CD4-positive, alpha-beta memory T cell (primary cell): ENCODE measurements around the gene PTCRA. TPM values are rescaled to one million over a fixed set of nuclear protein-coding genes. Genes with fewer than 3 reads are reported as not detected.
A peak's percentile ranks its signal among the peaks of the same experiment; 100 is the strongest.

Source experiments
- CTCF ChIA-PET: fragments of 350-600 bp; sonication (Branson Sonifier 250); formaldehyde crosslinking; loops from one replicate; lab custom pipeline; 2021; ENCODE audit warnings: inconsistent platforms; ENCODE audit not compliant: partially characterized antibody; lab: Charles Lee
- POLR2A ChIA-PET: fragments of 350-600 bp; sonication (Branson Sonifier 250); formaldehyde crosslinking; loops from one replicate; lab custom pipeline; 2021; ENCODE audit not compliant: partially characterized antibody; lab: Charles Lee
- DNase-seq, 5 donors: peaks; one replicate each; pipeline versions ENCODE4 v3.0.0 to v3.0.0-alpha.2; 2020 to 2022; ENCODE audit warnings: mixed read lengths in 1 of 5
- H3K27ac ChIP-seq: one replicate; pipeline ENCODE4 v1.7.0; 2013; ENCODE audit warnings: low read depth, low read length
- H3K27me3 ChIP-seq: 2 replicates; pipeline ENCODE4 v1.7.0; 2013; ENCODE audit warnings: mild to moderate bottlenecking, low read length, moderate library complexity; ENCODE audit not compliant: insufficient read depth
- H3K36me3 ChIP-seq: 2 replicates; pipeline ENCODE4 v1.7.0; 2013; ENCODE audit warnings: mild to moderate bottlenecking, low read length, moderate library complexity; ENCODE audit not compliant: insufficient read depth
- H3K4me1 ChIP-seq: 2 replicates; pipeline ENCODE4 v1.7.0; 2013; ENCODE audit warnings: mild to moderate bottlenecking, low read length, moderate library complexity; ENCODE audit not compliant: insufficient read depth
- H3K4me3 ChIP-seq, 2 donors: one replicate each; pipeline ENCODE4 v1.7.0; 2013; ENCODE audit warnings: low read length in 2 of 2, mild to moderate bottlenecking in 1 of 2
- H3K9me3 ChIP-seq, 2 donors: one replicate each; pipeline ENCODE4 v1.7.0; 2013; ENCODE audit warnings: low read length in 2 of 2, control low read depth in 1 of 2; ENCODE audit not compliant: control insufficient read depth in 1 of 2
- H3K27ac Mint-ChIP-seq, 7 donors: one replicate each; pipeline ENCODE4 v1.8.0; 2020 to 2021; ENCODE audit warnings: mixed read lengths in 7 of 7, mild to moderate bottlenecking in 6 of 7, inconsistent platforms in 3 of 7, moderate library complexity in 3 of 7
- H3K27me3 Mint-ChIP-seq, 2 donors: one replicate each; pipeline ENCODE4 v1.8.0; 2020 to 2021; ENCODE audit warnings: mixed read lengths in 2 of 2
- H3K36me3 Mint-ChIP-seq, 2 donors: one replicate each; pipeline ENCODE4 v1.8.0; 2020 to 2021; ENCODE audit warnings: mixed read lengths in 2 of 2, inconsistent platforms in 1 of 2, mild to moderate bottlenecking in 1 of 2
- H3K4me1 Mint-ChIP-seq, 4 donors: one replicate each; pipeline ENCODE4 v1.8.0; 2020 to 2021; ENCODE audit warnings: mixed read lengths in 4 of 4, mild to moderate bottlenecking in 1 of 4
- H3K4me3 Mint-ChIP-seq, 8 donors: one replicate each; pipeline ENCODE4 v1.8.0; 2020 to 2021; ENCODE audit warnings: mixed read lengths in 8 of 8, mild to moderate bottlenecking in 7 of 8, moderate library complexity in 6 of 8, inconsistent platforms in 3 of 8
- H3K9me3 Mint-ChIP-seq, 8 donors: one replicate each; pipeline ENCODE4 v1.8.0; 2020 to 2021; ENCODE audit warnings: mixed read lengths in 8 of 8, mild to moderate bottlenecking in 5 of 8, inconsistent platforms in 3 of 8, moderate library complexity in 1 of 8
- intact Hi-C: fragments of 100-400 bp; cut with micrococcal nuclease; formaldehyde crosslinking; loops from one replicate; pipeline ENCODE4 v1.15.1; 2023
- polyA plus RNA-seq, 2 donors: library from polyadenylated mRNA; unstranded; fragments of 300-500 nt; fragmentation: Illumina TruSeq; gene quantifications; one replicate each; pipeline ENCODE4 v1.2.3, GENCODE V29; 2021
- total RNA-seq, 2 experiments: library from RNA; stranded (reverse); gene quantifications; one replicate each; pipeline ENCODE4 v1.2.3, GENCODE V29; 2021

Gene PTCRA, protein sequence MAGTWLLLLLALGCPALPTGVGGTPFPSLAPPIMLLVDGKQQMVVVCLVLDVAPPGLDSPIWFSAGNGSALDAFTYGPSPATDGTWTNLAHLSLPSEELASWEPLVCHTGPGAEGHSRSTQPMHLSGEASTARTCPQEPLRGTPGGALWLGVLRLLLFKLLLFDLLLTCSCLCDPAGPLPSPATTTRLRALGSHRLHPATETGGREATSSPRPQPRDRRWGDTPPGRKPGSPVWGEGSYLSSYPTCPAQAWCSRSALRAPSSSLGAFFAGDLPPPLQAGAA
- total RNA-seq (not detected), polyA plus RNA-seq (not detected)

DNA sequence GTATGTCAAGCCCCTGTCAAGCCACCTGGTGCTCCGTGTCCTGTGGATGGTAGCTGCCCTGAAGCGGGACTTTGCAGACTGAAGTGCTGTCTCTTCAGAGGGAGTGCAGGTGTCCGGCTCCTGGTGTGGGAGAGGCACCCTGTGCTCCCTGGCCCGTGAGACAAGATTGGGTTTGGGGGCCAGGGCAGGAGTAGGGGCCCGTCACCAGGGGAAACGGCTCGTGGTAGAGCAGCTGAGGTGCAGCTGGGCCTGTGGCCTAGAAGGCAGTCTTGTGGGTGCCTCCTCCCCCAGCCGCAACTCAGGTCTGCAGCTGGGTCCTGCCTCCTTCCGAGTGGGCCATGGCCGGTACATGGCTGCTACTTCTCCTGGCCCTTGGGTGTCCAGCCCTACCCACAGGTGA is at the start of gene PTCRA:
TSS of gene PTCRA (plus strand) at position 322 of the 400 bp plus-strand sequence. CDS start at position 339, 17 bp downstream.
- POLR2A ChIA-PET = interaction anchor here (1.1 kb wide), 1 partner anchor 13 kb away, joined by 3 read pairs; the partner anchor contains the start of gene CNPY3
- CTCF ChIA-PET = interaction anchor here (1.4 to 1.8 kb wide), 2 partner anchors 14 to 228 kb away, joined by 5 to 8 read pairs; partner anchors contain the start of gene CNPY3
- DNase-seq = no peak

DNA sequence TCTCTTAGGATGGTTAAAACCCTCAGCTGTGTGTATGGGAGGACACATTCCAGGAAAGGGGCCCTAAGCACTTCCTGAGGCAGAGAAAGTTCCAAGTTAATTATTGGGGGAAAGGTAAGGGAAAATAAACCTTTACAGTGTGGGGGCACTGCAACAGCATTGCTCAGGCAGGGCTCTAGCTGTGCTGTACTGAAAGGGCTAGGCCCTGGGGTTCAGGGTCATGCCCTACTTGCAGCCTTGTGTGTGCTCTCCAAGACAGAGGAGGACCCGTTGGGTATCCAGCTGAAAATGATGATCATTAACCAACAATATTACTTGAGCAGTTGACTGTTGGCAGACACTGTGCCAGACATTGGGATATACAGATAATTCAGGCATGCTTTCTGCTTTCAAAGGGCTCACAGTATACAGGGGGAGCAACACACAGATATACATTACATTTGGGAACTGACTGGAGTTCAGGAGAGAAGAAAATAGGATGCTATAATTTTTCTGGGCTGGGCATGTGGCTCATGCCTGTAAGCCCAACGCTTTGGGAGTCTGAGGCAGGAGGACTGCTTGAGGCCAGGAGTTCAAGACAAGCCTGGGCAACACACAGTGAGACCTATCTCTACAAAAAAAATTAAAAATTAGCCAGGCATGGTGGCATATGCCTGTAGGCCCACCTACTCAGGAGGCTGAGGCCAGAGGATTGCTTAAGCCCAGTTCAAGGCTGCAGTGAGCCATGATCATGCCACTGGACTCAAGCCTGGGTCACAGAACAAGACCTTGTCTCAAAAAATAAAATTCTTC is 45.5 kb upstream of the PTCRA start:
- Histone ChIP-seq H3K4me1 (no peaks in the 10 kb centered on the region), H3K27me3 (no peaks in the 10 kb centered on the region), H3K4me3 (no peak overlapping the region), H3K27ac (no peak overlapping the region), H3K36me3 (peaks cover 21% of the 10 kb centered on the region), H3K9me3 (no peaks in the 10 kb centered on the region)
- H3K27ac Mint-ChIP-seq = peak overlapping the region in 4 of 7 donors; percentile 8 to 77 (median 34)
- H3K27me3 Mint-ChIP-seq = no peaks in the 10 kb centered on the region
- no peak overlapping the region for H3K4me3 Mint-ChIP-seq
- POLR2A ChIA-PET = interaction anchor here (0.6 to 1.0 kb wide), 2 partner anchors 21 to 86 kb away, joined by 3 read pairs; no protein-coding TSS in a partner anchor
- H3K4me1 Mint-ChIP-seq = peaks cover 0 to 3% (median 1%) of the 10 kb centered on the region in 4 donors
- H3K36me3 Mint-ChIP-seq = peaks cover 24 to 26% of the 10 kb centered on the region in 2 donors
- intact Hi-C loops = no loop called here
- H3K9me3 Mint-ChIP-seq = no peaks in the 10 kb centered on the region
- CTCF ChIA-PET = no interaction called here
- DNase-seq = no peak

More for the DNA sequence above, at the start of gene PTCRA:
- H3K4me1 ChIP-seq = no peaks in the 10 kb centered on the region
- H3K4me3 ChIP-seq = no peak within 1 kb of the TSS
- Mint-ChIP-seq H3K9me3 (no peaks in the 10 kb centered on the region), H3K36me3 (no peaks in the 10 kb centered on the region), H3K4me1 (peaks cover 0 to 4% (median 0%) of the 10 kb centered on the region in 4 donors), H3K4me3 (peak within 1 kb of the TSS in 1 of 8 donors; percentile 31), H3K27me3 (peaks cover 1 to 14% of the 10 kb centered on the region in 2 donors), H3K27ac (no peak within 1 kb of the TSS)
- no peak within 1 kb of the TSS for H3K27ac ChIP-seq
- intact Hi-C loops = no loop called here
- no peaks in the 10 kb centered on the region for H3K9me3 ChIP-seq
- no peaks in the 10 kb centered on the region for H3K36me3 ChIP-seq
- H3K27me3 ChIP-seq = no peaks in the 10 kb centered on the region

DNA sequence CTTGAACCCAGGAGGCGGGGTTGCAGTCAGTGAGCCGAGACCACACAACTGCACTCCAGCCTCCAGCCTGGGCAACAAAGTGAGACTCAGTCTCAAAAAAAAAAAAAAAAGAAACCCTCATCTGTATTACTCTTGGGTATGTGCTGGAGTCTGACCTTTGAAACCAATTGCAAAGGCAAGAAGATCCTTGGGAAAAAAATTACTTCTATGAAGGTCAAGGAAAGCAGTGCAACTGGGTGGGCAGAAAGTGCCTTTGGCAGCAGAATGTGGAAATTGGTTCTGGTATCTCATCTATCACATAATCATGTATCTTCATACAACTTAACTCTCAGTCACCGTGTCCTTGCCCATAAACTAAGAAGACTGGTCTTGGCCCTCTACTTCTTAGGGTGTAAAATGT is 44.1 kb upstream of the PTCRA start:
- Mint-ChIP-seq H3K27me3 (no peaks in the 10 kb centered on the region), H3K36me3 (peaks cover 12 to 15% of the 10 kb centered on the region in 2 donors), H3K27ac (peak overlapping the region in 3 of 7 donors; percentile 48 to 66 (median 52)), H3K9me3 (no peaks in the 10 kb centered on the region), H3K4me1 (peaks cover 0 to 3% (median 1%) of the 10 kb centered on the region in 4 donors), H3K4me3 (no peak overlapping the region)
- no peaks in the 10 kb centered on the region for H3K9me3 ChIP-seq
- ChIA-PET POLR2A (no interaction called here), CTCF (interaction anchor here (1.2 kb wide), 1 partner anchor 210 kb away, joined by 3 read pairs; no protein-coding TSS in a partner anchor)
- H3K4me1 ChIP-seq = no peaks in the 10 kb centered on the region
- no peak overlapping the region for H3K4me3 ChIP-seq
- no peak overlapping the region for H3K27ac ChIP-seq
- intact Hi-C loops = no loop called here
- no peaks in the 10 kb centered on the region for H3K27me3 ChIP-seq
- DNase-seq = no peak
- H3K36me3 ChIP-seq = peaks cover 11% of the 10 kb centered on the region

DNA sequence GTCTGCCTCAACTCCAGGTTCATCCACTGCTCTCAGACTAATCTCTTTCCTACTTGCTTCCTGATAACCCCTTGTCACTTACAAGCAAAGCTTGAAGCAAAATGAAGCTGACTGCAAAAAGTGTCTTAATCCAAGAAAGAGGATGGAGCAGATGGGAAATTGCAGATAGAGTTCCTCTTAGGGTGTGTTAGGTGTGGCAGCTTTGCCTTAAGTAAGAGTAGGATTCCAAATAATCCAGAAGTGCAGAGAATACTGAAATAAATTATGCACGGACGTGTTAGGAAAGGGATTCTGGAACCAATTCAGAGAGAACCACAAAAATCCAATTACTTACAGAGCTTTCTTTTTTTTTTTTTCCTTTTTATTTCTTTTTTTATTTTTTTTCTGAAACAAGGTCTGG is 42.5 kb upstream of the PTCRA start:
- POLR2A ChIA-PET = interaction anchor here (1.5 kb wide), 1 partner anchor 127 kb away, joined by 8 read pairs; the partner anchor contains the start of gene TBCC
- peaks cover 0 to 3% (median 1%) of the 10 kb centered on the region in 4 donors for H3K4me1 Mint-ChIP-seq
- intact Hi-C loops = no loop called here
- no peak for DNase-seq
- no peaks in the 10 kb centered on the region for H3K27me3 ChIP-seq
- no peak overlapping the region for H3K4me3 ChIP-seq
- CTCF ChIA-PET = interaction anchor here (1.1 to 1.4 kb wide), 5 partner anchors 147 to 213 kb away, joined by 3 to 6 read pairs (median 3); no protein-coding TSS in a partner anchor
- H3K27ac ChIP-seq = no peak overlapping the region
- no peaks in the 10 kb centered on the region for H3K9me3 ChIP-seq
- H3K36me3 Mint-ChIP-seq = peaks cover 1 to 2% of the 10 kb centered on the region in 2 donors
- no peaks in the 10 kb centered on the region for H3K4me1 ChIP-seq
- H3K27me3 Mint-ChIP-seq = no peaks in the 10 kb centered on the region
- H3K4me3 Mint-ChIP-seq = no peak overlapping the region
- no peaks in the 10 kb centered on the region for H3K9me3 Mint-ChIP-seq
- no peaks in the 10 kb centered on the region for H3K36me3 ChIP-seq
- peak overlapping the region in 4 of 7 donors; percentile 20 to 80 (median 34) for H3K27ac Mint-ChIP-seq

DNA sequence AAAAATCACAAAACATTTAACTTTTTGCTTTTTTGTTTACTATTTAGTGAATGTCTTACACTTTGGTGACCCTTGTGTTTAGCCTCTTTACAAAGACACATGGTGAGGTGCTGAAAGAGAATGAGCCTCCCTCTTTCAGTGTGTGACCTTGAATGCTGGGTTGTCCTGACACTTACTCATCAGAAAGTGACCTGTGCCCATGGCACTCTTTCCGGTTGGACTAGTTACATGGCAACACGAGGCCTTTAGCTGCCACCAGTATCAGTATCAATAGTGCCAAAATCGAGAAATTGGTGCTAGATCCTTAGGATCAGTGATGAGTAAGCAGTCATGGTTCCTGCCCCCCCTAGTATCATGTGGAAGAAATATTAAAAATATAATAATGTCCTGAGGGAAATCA is 38.2 kb upstream of the PTCRA start:
- no peaks in the 10 kb centered on the region for H3K9me3 ChIP-seq
- H3K4me3 ChIP-seq = no peak overlapping the region
- no peaks in the 10 kb centered on the region for H3K27me3 ChIP-seq
- H3K27ac Mint-ChIP-seq = peak overlapping the region in 5 of 7 donors; percentile 23 to 97 (median 53)
- ChIA-PET POLR2A (interaction anchor here (1.2 to 6.6 kb wide), 6 partner anchors 13 to 314 kb away, joined by 3 to 101 read pairs (median 26); partner anchors contain the start of genes BICRAL, TBCC and UBR2), CTCF (interaction anchor here (0.6 to 5.7 kb wide), 8 partner anchors 13 to 800 kb away, joined by 3 to 111 read pairs (median 3); a partner anchor contains a TSS)
- no peaks in the 10 kb centered on the region for H3K36me3 ChIP-seq
- no peaks in the 10 kb centered on the region for H3K9me3 Mint-ChIP-seq
- DNase-seq = no peak
- H3K4me1 Mint-ChIP-seq = peaks cover 4 to 25% (median 16%) of the 10 kb centered on the region in 4 donors
- H3K27me3 Mint-ChIP-seq = no peaks in the 10 kb centered on the region
- H3K27ac ChIP-seq = no peak overlapping the region
- intact Hi-C loops = loop anchor here (1.0 to 2.0 kb wide), 2 partner anchors 21 to 216 kb away; no protein-coding TSS in a partner anchor
- H3K4me3 Mint-ChIP-seq = peak overlapping the region in 4 of 8 donors; percentile 28 to 58 (median 45)
- peaks cover 23% of the 10 kb centered on the region for H3K4me1 ChIP-seq
- H3K36me3 Mint-ChIP-seq = peaks cover 0 to 17% of the 10 kb centered on the region in 2 donors

DNA sequence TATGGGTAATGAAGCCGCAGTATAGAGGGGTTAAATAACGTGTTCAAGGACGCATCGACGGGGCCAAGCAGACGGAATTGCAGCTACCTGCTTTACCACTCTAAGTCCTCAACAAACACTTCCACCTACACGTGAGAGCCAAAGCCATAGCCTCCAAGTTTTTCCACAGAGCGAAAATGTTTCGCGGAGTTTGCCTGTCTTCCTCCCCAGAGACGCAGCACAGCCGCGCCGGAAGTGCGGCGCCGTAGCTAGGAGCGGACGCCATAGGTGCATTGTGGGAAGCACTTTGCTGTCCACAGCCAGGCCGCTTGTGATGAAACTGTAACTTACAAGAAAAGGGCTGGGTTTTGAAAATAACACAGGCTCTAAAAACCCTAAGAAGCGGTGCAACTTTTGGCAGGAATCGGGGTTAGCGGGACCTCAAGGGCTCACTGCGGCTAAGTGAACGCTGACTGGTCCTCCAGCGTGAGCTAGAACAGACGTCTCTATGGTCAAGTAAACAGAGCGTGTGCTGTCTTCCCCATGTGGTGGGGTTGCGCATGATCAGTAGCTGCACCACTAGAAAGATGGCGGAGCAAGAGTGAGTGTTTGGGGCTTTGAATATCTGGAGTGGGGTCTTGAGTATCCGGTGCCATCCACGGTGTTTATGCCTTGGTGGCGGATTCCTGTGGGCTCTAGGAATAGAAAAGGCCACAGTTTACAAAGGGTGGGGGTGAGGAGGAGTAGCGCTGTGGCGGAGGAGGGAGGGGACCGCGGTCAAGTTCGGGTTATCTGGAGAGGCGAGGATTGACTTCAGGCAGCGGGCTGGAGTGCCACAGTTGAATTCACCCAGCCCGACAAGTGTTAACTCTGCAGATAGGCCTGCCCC is 36.2 kb upstream of the PTCRA start, which contains the start of gene RPL7L1:
TSS of gene RPL7L1 (plus strand) at position 245 of the 868 bp plus-strand sequence. CDS start at position 540, 295 bp downstream.
- H3K36me3 ChIP-seq = peaks cover 19% of the 10 kb centered on the region
- peak within 1 kb of the TSS; percentile 77 to 84 for H3K4me3 ChIP-seq
- H3K9me3 ChIP-seq = no peaks in the 10 kb centered on the region
- peaks cover 23% of the 10 kb centered on the region for H3K4me1 ChIP-seq
- Mint-ChIP-seq H3K27me3 (no peaks in the 10 kb centered on the region), H3K27ac (peak within 1 kb of the TSS; percentile 97 to 100 (median 99)), H3K4me3 (peak within 1 kb of the TSS; percentile 94 to 99 (median 96)), H3K4me1 (peaks cover 7 to 39% (median 25%) of the 10 kb centered on the region in 4 donors), H3K9me3 (no peaks in the 10 kb centered on the region), H3K36me3 (peaks cover 18 to 35% of the 10 kb centered on the region in 2 donors)
- peak; percentile 88 to 93 (median 91) for DNase-seq
- POLR2A ChIA-PET = interaction anchor here (0.8 to 6.6 kb wide), 35 partner anchors 11 to 1093 kb away, joined by 3 to 101 read pairs (median 4); partner anchors contain the start of genes BICRAL, CNPY3, KLC4 and KLHDC3
- peak within 1 kb of the TSS; percentile 93 for H3K27ac ChIP-seq
- intact Hi-C loops = loop anchor here (1.0 to 2.0 kb wide), 8 partner anchors 11 to 662 kb away; partner anchors contain the start of genes CNPY3, MRPS10 and TBCC
- CTCF ChIA-PET = interaction anchor here (1.0 to 5.7 kb wide), 10 partner anchors 11 to 332 kb away, joined by 3 to 111 read pairs (median 4); partner anchors contain the start of gene UBR2
- H3K27me3 ChIP-seq = no peaks in the 10 kb centered on the region
